ENCODE data around the gene PTPRB.

The PTPRB gene

DNA sequence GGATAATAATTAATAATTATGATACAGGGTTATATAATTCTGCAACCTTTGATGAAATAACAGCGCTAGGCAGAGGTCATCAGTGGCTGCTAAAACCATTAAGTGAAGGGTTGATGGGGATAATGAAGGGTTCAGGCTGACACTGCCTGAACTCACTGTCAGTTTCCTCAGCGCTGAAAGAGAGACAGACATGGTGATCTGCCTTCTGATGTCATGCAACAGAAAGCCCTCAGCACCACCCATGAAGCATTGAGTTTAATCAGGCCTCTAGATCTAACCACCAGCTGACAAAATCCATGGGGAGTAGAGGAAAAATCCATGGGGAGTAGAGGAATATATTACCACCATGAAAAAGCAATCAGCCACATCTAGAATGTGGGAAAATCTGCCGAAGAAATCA lies 107.6 kb downstream of the PTPRB start:
- TF ChIP-seq EGR1 (IDR thresholded peaks at IDR 0.05) = no peak
- TF ChIP-seq CEBPB (IDR thresholded peaks at IDR 0.05) = no peak
- TF ChIP-seq, protein P1, sequence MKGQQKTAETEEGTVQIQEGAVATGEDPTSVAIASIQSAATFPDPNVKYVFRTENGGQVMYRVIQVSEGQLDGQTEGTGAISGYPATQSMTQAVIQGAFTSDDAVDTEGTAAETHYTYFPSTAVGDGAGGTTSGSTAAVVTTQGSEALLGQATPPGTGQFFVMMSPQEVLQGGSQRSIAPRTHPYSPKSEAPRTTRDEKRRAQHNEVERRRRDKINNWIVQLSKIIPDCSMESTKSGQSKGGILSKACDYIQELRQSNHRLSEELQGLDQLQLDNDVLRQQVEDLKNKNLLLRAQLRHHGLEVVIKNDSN (IDR thresholded peaks at IDR 0.05) = no peak
- TF ChIP-seq RAD21 (IDR thresholded peaks at IDR 0.05; ENCODE audit: low read depth) = no peak
- TF ChIP-seq TCF12 (IDR thresholded peaks at IDR 0.05; ENCODE audit: low read depth) = no peak
- TF ChIP-seq, protein P2, sequence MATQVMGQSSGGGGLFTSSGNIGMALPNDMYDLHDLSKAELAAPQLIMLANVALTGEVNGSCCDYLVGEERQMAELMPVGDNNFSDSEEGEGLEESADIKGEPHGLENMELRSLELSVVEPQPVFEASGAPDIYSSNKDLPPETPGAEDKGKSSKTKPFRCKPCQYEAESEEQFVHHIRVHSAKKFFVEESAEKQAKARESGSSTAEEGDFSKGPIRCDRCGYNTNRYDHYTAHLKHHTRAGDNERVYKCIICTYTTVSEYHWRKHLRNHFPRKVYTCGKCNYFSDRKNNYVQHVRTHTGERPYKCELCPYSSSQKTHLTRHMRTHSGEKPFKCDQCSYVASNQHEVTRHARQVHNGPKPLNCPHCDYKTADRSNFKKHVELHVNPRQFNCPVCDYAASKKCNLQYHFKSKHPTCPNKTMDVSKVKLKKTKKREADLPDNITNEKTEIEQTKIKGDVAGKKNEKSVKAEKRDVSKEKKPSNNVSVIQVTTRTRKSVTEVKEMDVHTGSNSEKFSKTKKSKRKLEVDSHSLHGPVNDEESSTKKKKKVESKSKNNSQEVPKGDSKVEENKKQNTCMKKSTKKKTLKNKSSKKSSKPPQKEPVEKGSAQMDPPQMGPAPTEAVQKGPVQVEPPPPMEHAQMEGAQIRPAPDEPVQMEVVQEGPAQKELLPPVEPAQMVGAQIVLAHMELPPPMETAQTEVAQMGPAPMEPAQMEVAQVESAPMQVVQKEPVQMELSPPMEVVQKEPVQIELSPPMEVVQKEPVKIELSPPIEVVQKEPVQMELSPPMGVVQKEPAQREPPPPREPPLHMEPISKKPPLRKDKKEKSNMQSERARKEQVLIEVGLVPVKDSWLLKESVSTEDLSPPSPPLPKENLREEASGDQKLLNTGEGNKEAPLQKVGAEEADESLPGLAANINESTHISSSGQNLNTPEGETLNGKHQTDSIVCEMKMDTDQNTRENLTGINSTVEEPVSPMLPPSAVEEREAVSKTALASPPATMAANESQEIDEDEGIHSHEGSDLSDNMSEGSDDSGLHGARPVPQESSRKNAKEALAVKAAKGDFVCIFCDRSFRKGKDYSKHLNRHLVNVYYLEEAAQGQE (IDR thresholded peaks at IDR 0.05; ENCODE audit: low read depth) = no peak
- TF ChIP-seq MAX (IDR thresholded peaks at IDR 0.05) = no peak
- TF ChIP-seq YY1 (IDR thresholded peaks at IDR 0.05; ENCODE audit: low read depth) = no peak
- no peak for TF ChIP-seq ZBTB7A (IDR thresholded peaks at IDR 0.05; ENCODE audit: low read depth)
- TF ChIP-seq EP300 (IDR thresholded peaks at IDR 0.05; ENCODE audit: borderline replicate concordance) = no peak
- TF ChIP-seq TAF1 (IDR thresholded peaks at IDR 0.05; ENCODE audit: low read depth) = no peak
- no peak for TF ChIP-seq CREB1 (IDR thresholded peaks at IDR 0.05; ENCODE audit: low read depth)
- TF ChIP-seq FOXM1 (IDR thresholded peaks at IDR 0.05; ENCODE audit: borderline replicate concordance, low read depth) = no peak
- no peak for TF ChIP-seq TEAD4 (IDR thresholded peaks at IDR 0.05)
- TF ChIP-seq NFIC (IDR thresholded peaks at IDR 0.05) = no peak

- TF ChIP-seq NFIC (IDR thresholded peaks at IDR 0.05) = no peak
- no peak for TF ChIP-seq TEAD4 (IDR thresholded peaks at IDR 0.05)
- no peak for TF ChIP-seq RAD21 (IDR thresholded peaks at IDR 0.05; ENCODE audit: low read depth)
- no peak for TF ChIP-seq TCF12 (IDR thresholded peaks at IDR 0.05; ENCODE audit: low read depth)
- TF ChIP-seq TAF1 (IDR thresholded peaks at IDR 0.05; ENCODE audit: low read depth) = no peak
- TF ChIP-seq, protein P2 (IDR thresholded peaks at IDR 0.05; ENCODE audit: low read depth) = no peak
- no peak for TF ChIP-seq YY1 (IDR thresholded peaks at IDR 0.05; ENCODE audit: low read depth)
- TF ChIP-seq EP300 (IDR thresholded peaks at IDR 0.05; ENCODE audit: borderline replicate concordance) = no peak
- no peak for TF ChIP-seq EGR1 (IDR thresholded peaks at IDR 0.05)
- TF ChIP-seq, protein P1 (IDR thresholded peaks at IDR 0.05) = no peak
- no peak for TF ChIP-seq CEBPB (IDR thresholded peaks at IDR 0.05)
- no peak for TF ChIP-seq ZBTB7A (IDR thresholded peaks at IDR 0.05; ENCODE audit: low read depth)
- no peak for TF ChIP-seq MAX (IDR thresholded peaks at IDR 0.05)
- TF ChIP-seq CREB1 (IDR thresholded peaks at IDR 0.05; ENCODE audit: low read depth) = no peak
- no peak for TF ChIP-seq FOXM1 (IDR thresholded peaks at IDR 0.05; ENCODE audit: borderline replicate concordance, low read depth)
Measured at GRCh38 chr12:70520847-70521246, 116.4 kb downstream of the PTPRB start.

DNA sequence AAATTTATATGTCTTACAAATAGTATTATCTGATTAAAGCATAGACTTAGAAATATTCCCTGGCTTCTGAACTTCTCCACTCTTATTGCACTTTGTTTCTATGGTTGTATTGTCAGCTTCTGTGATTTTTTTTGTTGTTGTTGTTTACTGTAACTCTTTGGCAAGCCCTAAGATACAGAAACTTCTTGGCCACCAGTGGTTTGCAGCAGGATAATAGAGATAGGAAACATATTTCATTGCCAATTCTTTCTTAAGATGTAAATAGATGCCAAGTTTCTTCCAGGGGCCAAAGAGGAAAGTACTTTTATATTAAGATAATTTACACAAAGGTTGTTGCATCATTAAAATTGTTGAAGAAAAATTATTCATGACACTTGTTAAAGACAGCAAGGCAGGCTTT lies 123.8 kb downstream of the PTPRB start:
- no peak for TF ChIP-seq YY1 (IDR thresholded peaks at IDR 0.05; ENCODE audit: low read depth)
- TF ChIP-seq NFIC (IDR thresholded peaks at IDR 0.05) = no peak
- no peak for TF ChIP-seq TEAD4 (IDR thresholded peaks at IDR 0.05)
- no peak for TF ChIP-seq RAD21 (IDR thresholded peaks at IDR 0.05; ENCODE audit: low read depth)
- TF ChIP-seq, protein P2 (IDR thresholded peaks at IDR 0.05; ENCODE audit: low read depth) = no peak
- TF ChIP-seq, protein P1 (IDR thresholded peaks at IDR 0.05) = no peak
- TF ChIP-seq TAF1 (IDR thresholded peaks at IDR 0.05; ENCODE audit: low read depth) = no peak
- TF ChIP-seq EGR1 (IDR thresholded peaks at IDR 0.05) = no peak
- no peak for TF ChIP-seq TCF12 (IDR thresholded peaks at IDR 0.05; ENCODE audit: low read depth)
- no peak for TF ChIP-seq ZBTB7A (IDR thresholded peaks at IDR 0.05; ENCODE audit: low read depth)
- no peak for TF ChIP-seq CEBPB (IDR thresholded peaks at IDR 0.05)
- no peak for TF ChIP-seq CREB1 (IDR thresholded peaks at IDR 0.05; ENCODE audit: low read depth)
- no peak for TF ChIP-seq MAX (IDR thresholded peaks at IDR 0.05)
- TF ChIP-seq EP300 (IDR thresholded peaks at IDR 0.05; ENCODE audit: borderline replicate concordance) = no peak
- no peak for TF ChIP-seq FOXM1 (IDR thresholded peaks at IDR 0.05; ENCODE audit: borderline replicate concordance, low read depth)
